ENCODE measurements around the gene DOCK10. TPM values are rescaled to one million over a fixed set of nuclear protein-coding genes. Genes with fewer than 3 reads are reported as not detected.
A peak's percentile ranks its signal among the peaks of the same experiment; 100 is the strongest.
"Not testable (repeated sequence)": the region's sequence is repeated elsewhere in the genome, so short reads cannot be mapped to it uniquely, and the experiment has no call there.

Gene DOCK10
- total RNA-seq, 1 experiment from 2014 or later, result 2.9 TPM

DNA sequence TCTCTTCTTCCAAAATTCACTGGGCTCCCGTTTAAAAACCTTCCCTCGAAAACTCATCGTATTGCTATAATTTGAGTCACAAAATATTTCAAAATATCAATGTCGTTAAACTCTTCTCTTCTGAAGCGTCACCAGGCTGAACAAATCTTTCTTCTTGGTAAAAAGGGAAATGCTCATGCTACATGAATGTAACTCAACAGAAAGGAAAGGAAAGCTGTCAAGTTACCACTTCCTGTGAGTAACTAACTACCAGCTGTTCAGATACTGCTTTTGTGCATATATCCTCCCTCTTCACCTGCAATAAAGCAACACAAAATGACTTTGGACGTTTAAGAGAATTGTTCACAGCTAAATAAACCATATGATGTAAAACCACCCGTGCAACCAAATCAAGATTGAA, 95.4 kb downstream of the DOCK10 start (continued):
- TF ChIP-seq, protein P1, sequence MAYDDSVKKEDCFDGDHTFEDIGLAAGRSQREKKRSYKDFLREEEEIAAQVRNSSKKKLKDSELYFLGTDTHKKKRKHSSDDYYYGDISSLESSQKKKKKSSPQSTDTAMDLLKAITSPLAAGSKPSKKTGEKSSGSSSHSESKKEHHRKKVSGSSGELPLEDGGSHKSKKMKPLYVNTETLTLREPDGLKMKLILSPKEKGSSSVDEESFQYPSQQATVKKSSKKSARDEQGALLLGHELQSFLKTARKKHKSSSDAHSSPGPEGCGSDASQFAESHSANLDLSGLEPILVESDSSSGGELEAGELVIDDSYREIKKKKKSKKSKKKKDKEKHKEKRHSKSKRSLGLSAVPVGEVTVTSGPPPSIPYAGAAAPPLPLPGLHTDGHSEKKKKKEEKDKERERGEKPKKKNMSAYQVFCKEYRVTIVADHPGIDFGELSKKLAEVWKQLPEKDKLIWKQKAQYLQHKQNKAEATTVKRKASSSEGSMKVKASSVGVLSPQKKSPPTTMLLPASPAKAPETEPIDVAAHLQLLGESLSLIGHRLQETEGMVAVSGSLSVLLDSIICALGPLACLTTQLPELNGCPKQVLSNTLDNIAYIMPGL (CRISPR knock-in tag; IDR thresholded peaks at IDR 0.05), result no peak
- no peak for TF ChIP-seq GABPB1 (CRISPR knock-in tag; IDR thresholded peaks at IDR 0.05)
- no peak for TF ChIP-seq ZNF138 (CRISPR knock-in tag; conservative IDR thresholded peaks at IDR 0.05)
- TF ChIP-seq, protein P2, sequence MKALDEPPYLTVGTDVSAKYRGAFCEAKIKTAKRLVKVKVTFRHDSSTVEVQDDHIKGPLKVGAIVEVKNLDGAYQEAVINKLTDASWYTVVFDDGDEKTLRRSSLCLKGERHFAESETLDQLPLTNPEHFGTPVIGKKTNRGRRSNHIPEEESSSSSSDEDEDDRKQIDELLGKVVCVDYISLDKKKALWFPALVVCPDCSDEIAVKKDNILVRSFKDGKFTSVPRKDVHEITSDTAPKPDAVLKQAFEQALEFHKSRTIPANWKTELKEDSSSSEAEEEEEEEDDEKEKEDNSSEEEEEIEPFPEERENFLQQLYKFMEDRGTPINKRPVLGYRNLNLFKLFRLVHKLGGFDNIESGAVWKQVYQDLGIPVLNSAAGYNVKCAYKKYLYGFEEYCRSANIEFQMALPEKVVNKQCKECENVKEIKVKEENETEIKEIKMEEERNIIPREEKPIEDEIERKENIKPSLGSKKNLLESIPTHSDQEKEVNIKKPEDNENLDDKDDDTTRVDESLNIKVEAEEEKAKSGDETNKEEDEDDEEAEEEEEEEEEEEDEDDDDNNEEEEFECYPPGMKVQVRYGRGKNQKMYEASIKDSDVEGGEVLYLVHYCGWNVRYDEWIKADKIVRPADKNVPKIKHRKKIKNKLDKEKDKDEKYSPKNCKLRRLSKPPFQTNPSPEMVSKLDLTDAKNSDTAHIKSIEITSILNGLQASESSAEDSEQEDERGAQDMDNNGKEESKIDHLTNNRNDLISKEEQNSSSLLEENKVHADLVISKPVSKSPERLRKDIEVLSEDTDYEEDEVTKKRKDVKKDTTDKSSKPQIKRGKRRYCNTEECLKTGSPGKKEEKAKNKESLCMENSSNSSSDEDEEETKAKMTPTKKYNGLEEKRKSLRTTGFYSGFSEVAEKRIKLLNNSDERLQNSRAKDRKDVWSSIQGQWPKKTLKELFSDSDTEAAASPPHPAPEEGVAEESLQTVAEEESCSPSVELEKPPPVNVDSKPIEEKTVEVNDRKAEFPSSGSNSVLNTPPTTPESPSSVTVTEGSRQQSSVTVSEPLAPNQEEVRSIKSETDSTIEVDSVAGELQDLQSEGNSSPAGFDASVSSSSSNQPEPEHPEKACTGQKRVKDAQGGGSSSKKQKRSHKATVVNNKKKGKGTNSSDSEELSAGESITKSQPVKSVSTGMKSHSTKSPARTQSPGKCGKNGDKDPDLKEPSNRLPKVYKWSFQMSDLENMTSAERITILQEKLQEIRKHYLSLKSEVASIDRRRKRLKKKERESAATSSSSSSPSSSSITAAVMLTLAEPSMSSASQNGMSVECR (CRISPR knock-in tag; IDR thresholded peaks at IDR 0.05; ENCODE audit: borderline replicate concordance), result no peak

DNA sequence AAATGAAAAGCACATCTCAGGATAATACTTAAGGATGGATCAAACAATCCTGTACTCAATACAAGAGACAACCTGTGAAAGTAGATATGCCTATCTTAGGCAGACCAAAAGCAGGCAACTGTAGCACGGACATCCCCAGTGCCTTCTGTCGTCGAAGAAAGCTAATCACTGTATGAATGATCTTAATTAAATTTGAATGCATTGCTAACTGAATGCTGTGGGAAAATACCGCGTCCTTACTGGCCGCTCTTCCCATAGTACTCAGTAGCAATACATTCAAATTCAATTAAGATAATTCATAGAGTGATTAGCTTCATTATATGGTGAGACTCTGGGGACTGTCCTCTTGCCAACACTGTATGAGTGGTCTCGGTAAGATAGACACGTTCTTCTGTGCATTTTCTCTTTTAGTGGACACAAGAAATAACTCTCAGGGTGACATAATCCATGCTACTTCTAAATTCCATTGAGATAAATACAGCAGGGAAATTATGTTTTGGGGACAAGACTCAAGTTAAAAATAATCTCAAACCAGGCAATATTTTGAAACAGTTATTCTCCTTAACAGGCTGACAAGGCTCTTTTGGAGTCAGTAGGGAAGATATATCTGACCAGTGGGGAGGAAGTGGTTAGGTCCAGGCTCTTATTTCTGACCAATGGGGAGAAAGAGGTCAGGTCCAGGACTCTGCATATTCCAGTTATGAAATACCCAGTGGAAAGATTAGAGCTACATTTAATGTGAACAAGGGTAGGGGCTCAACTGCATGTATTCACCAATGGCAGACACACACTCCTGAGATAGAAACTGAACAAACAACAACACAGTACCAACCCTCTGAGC, 97.3 kb downstream of the DOCK10 start:
- TF ChIP-seq ELF4 (CRISPR knock-in tag; IDR thresholded peaks at IDR 0.05; ENCODE audit: low read depth) (no peak), FOXK1 (CRISPR knock-in tag; IDR thresholded peaks at IDR 0.05) (no peak), NR3C1 (CRISPR knock-in tag; conservative IDR thresholded peaks at IDR 0.05; ENCODE audit: low read depth) (no peak)
- TF ChIP-seq, protein P3, sequence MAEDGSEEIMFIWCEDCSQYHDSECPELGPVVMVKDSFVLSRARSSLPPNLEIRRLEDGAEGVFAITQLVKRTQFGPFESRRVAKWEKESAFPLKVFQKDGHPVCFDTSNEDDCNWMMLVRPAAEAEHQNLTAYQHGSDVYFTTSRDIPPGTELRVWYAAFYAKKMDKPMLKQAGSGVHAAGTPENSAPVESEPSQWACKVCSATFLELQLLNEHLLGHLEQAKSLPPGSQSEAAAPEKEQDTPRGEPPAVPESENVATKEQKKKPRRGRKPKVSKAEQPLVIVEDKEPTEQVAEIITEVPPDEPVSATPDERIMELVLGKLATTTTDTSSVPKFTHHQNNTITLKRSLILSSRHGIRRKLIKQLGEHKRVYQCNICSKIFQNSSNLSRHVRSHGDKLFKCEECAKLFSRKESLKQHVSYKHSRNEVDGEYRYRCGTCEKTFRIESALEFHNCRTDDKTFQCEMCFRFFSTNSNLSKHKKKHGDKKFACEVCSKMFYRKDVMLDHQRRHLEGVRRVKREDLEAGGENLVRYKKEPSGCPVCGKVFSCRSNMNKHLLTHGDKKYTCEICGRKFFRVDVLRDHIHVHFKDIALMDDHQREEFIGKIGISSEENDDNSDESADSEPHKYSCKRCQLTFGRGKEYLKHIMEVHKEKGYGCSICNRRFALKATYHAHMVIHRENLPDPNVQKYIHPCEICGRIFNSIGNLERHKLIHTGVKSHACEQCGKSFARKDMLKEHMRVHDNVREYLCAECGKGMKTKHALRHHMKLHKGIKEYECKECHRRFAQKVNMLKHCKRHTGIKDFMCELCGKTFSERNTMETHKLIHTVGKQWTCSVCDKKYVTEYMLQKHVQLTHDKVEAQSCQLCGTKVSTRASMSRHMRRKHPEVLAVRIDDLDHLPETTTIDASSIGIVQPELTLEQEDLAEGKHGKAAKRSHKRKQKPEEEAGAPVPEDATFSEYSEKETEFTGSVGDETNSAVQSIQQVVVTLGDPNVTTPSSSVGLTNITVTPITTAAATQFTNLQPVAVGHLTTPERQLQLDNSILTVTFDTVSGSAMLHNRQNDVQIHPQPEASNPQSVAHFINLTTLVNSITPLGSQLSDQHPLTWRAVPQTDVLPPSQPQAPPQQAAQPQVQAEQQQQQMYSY (CRISPR knock-in tag; IDR thresholded peaks at IDR 0.05), result no peak
- no peaks in the 10 kb centered on the region for H3K27me3 Mint-ChIP-seq (ENCODE audit: low read depth)
- no peak for DNase-seq (ENCODE audit: low spot score)
- H3K4me1 Mint-ChIP-seq, result peaks cover 27% of the 10 kb centered on the region
- H3K27ac Mint-ChIP-seq, result no peak overlapping the region
- no peaks in the 10 kb centered on the region for H3K36me3 Mint-ChIP-seq
- POLR2A ChIA-PET, result no interaction called here
- no peak overlapping the region for H3K4me3 Mint-ChIP-seq
- H3K9me3 Mint-ChIP-seq, result no peaks in the 10 kb centered on the region
- ATAC-seq, result no peak
- CTCF ChIA-PET, result no interaction called here

DNA sequence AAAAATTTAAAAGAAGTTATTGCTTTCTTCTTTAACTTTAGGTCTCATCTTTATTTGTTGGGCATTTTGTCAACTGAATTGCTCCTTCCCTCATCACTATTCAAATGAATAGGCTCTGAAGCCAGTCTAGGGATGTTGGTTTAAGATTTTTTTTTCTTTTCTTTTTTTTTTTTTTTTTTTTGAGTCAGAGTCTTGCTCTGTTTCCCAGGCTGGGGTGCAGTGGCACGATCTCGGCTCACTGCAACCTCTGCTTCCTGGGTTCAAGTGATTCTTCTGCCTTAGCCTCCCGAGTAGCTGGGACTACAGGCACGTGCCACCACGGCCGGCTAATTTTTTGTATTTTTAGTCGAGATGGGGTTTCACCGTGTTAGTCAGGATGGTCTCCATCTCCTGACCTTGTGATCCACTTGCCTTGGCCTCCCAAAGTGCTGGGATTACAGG, 98.6 kb downstream of the DOCK10 start:
- ATAC-seq; H3K36me3 Mint-ChIP-seq; CTCF ChIA-PET; H3K4me3 Mint-ChIP-seq; H3K27me3 Mint-ChIP-seq (ENCODE audit: low read depth); H3K27ac Mint-ChIP-seq; POLR2A ChIA-PET; DNase-seq (ENCODE audit: low spot score); H3K9me3 Mint-ChIP-seq: not testable (repeated sequence)
- peaks cover 34% of the 10 kb centered on the region for H3K4me1 Mint-ChIP-seq

DNA sequence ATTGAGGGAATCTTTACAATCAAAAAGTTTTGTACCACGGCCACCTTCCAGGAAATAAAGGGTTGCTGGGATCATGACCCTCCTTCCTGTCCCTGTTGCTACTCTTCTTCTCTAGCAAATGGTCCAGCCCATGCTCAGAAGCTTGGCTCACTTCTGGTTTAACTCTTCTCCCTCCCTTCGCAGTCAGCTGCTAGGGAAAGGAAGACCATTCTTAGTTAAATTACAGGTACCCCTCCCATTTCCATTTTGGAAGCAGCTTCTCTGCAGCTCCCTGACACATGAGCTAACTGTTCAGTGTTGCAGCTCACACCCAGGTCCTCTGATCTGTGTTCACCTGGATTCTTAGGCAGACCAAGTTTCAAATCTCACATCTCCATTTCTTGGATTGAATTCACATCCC, 100.3 kb downstream of the DOCK10 start:
- Mint-ChIP-seq H3K4me3 (no peak overlapping the region), H3K36me3 (no peaks in the 10 kb centered on the region), H3K9me3 (no peaks in the 10 kb centered on the region), H3K4me1 (peaks cover 51% of the 10 kb centered on the region), H3K27ac (peak overlapping the region; percentile 0; the same call in 1 of the 2 replicates), H3K27me3 (ENCODE audit: low read depth) (no peaks in the 10 kb centered on the region)
- peak; percentile 88 for ATAC-seq
- ChIA-PET POLR2A (no interaction called here), CTCF (interaction anchor here (0.7 to 1.3 kb wide), 3 partner anchors 56 to 718 kb away, joined by 3 read pairs; no protein-coding TSS in a partner anchor)
- DNase-seq (ENCODE audit: low spot score), result no peak
- TF ChIP-seq NR1H2 (CRISPR knock-in tag; IDR thresholded peaks at IDR 0.05) (no peak), EMX1 (CRISPR knock-in tag; IDR thresholded peaks at IDR 0.05) (no peak), FOXJ3 (CRISPR knock-in tag; IDR thresholded peaks at IDR 0.05; ENCODE audit: borderline replicate concordance) (no peak), ZBTB21 (CRISPR knock-in tag; IDR thresholded peaks at IDR 0.05; ENCODE audit: borderline replicate concordance) (no peak), NR2C2 (CRISPR knock-in tag; IDR thresholded peaks at IDR 0.05) (no peak), TCF7 (CRISPR knock-in tag; IDR thresholded peaks at IDR 0.05; ENCODE audit: low read depth) (no peak), RELA (CRISPR knock-in tag; IDR thresholded peaks at IDR 0.05; ENCODE audit: borderline replicate concordance) (no peak)
- TF ChIP-seq, protein P4, sequence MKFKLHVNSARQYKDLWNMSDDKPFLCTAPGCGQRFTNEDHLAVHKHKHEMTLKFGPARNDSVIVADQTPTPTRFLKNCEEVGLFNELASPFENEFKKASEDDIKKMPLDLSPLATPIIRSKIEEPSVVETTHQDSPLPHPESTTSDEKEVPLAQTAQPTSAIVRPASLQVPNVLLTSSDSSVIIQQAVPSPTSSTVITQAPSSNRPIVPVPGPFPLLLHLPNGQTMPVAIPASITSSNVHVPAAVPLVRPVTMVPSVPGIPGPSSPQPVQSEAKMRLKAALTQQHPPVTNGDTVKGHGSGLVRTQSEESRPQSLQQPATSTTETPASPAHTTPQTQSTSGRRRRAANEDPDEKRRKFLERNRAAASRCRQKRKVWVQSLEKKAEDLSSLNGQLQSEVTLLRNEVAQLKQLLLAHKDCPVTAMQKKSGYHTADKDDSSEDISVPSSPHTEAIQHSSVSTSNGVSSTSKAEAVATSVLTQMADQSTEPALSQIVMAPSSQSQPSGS (CRISPR knock-in tag; IDR thresholded peaks at IDR 0.05; ENCODE audit: borderline replicate concordance, low read depth), result no peak
- TF ChIP-seq, protein P5, sequence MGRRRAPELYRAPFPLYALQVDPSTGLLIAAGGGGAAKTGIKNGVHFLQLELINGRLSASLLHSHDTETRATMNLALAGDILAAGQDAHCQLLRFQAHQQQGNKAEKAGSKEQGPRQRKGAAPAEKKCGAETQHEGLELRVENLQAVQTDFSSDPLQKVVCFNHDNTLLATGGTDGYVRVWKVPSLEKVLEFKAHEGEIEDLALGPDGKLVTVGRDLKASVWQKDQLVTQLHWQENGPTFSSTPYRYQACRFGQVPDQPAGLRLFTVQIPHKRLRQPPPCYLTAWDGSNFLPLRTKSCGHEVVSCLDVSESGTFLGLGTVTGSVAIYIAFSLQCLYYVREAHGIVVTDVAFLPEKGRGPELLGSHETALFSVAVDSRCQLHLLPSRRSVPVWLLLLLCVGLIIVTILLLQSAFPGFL (CRISPR knock-in tag; IDR thresholded peaks at IDR 0.05; ENCODE audit: borderline replicate concordance), result no peak
